K562 (cell line): ENCODE measurements around the gene IL23A. TPM values are rescaled to one million over a fixed set of nuclear protein-coding genes. Genes with fewer than 3 reads are reported as not detected.

Source experiments
- ATAC-seq: fragments of 200-7000 bp; cut with Tn5 transposase; 3 replicates; pipeline ENCODE4 v1.9.1; 2020; ENCODE audit warnings: moderate library complexity
- BruUV-seq: library from RNA; stranded (reverse); fragments of 400-500 nt; replicated peaks from 2 replicates; lab custom pipeline; 2021; lab: Mats Ljungman, UMichigan
- CTCF ChIA-PET: fragments of 300-600 bp; formaldehyde crosslinking; extraction: SDS; loops from one replicate; lab custom pipeline; 2021; ENCODE audit warnings: low intra/inter-chr PET ratio; lab: Yijun Ruan, JAX
- POLR2A ChIA-PET: fragments of 300-600, 350-650 bp; sonication (Branson Sonifier 250); formaldehyde crosslinking; extraction: SDS; loops from one replicate; lab custom pipeline; 2021; ENCODE audit warnings: antibody characterized with exemption, inconsistent platforms; lab: Yijun Ruan, JAX
- DNase-seq, 4 experiments: peaks; one replicate each; pipeline versions ENCODE4 v3.0.0 to v3.0.0-alpha.2; 2011 to 2018; ENCODE audit warnings: low spot score in 3 of 4, mixed read lengths in 3 of 4; ENCODE audit errors: extremely low read depth in 1 of 4
- FAIRE-seq: peaks from 2 replicates; lab custom pipeline; 2011; peaks lifted over from hg19 to GRCh38; lab: Jason Lieb, UNC
- H2AFZ ChIP-seq: 2 replicates; pipeline ENCODE4 v1.6.0; 2011; ENCODE audit warnings: low read depth, low read length, control low read depth, inconsistent platforms
- H3K27ac ChIP-seq: fragments of 200-600 bp; 3 replicates; pipeline ENCODE4 v1.8.0; 2011; ENCODE audit warnings: low read depth, mild to moderate bottlenecking, control low read depth, inconsistent platforms, low read length, moderate library complexity, mixed read lengths; ENCODE audit errors: extremely low read depth
- H3K27me3 ChIP-seq, 2 experiments: fragments of 300-600 bp in 1 of 2; 2 replicates in 1 of 2; 3 replicates in 1 of 2; pipeline versions ENCODE4 v1.6.0 to v1.8.0; 2011; ENCODE audit warnings: inconsistent platforms in 2 of 2, low read length in 2 of 2, mild to moderate bottlenecking in 1 of 2, mixed read lengths in 1 of 2, moderate library complexity in 1 of 2; ENCODE audit not compliant: control insufficient read depth in 2 of 2, insufficient read depth in 2 of 2
- H3K36me3 ChIP-seq: fragments of 300-600 bp; 3 replicates; pipeline ENCODE4 v1.8.0; 2011; ENCODE audit warnings: mild to moderate bottlenecking, low read length, inconsistent platforms; ENCODE audit not compliant: control insufficient read depth, insufficient read depth
- H3K4me1 ChIP-seq, 2 experiments: fragments of 200-600 bp in 1 of 2; replicated peaks in 1 of 2; 2 replicates in 1 of 2; 3 replicates in 1 of 2; pipeline versions ENCODE4 v1.5.1 to v1.8.0; 2011; ENCODE audit warnings: inconsistent platforms in 2 of 2, low read length in 2 of 2, mild to moderate bottlenecking in 1 of 2, mixed read lengths in 1 of 2, moderate library complexity in 1 of 2; ENCODE audit not compliant: control insufficient read depth in 2 of 2, insufficient read depth in 2 of 2
- H3K4me2 ChIP-seq: 2 replicates; pipeline ENCODE4 v1.6.1; 2011; ENCODE audit warnings: low read length, control low read depth, inconsistent platforms, mixed read lengths; ENCODE audit not compliant: insufficient read depth
- H3K4me3 ChIP-seq: fragments of 200-600 bp; sonication (generic), shearing (Covaris generic); 2 replicates; pipeline ENCODE4 v1.5.1; 2016; ENCODE audit warnings: control low read depth, inconsistent platforms
- H3K79me2 ChIP-seq: fragments of 200-600 bp; 3 replicates; pipeline ENCODE4 v1.8.0; 2011; ENCODE audit warnings: low read length, inconsistent platforms; ENCODE audit not compliant: control insufficient read depth, insufficient read depth
- H3K9ac ChIP-seq, 2 experiments: 2 replicates each; pipeline versions ENCODE4 v1.6.0 to v1.6.1; 2011; ENCODE audit warnings: low read depth in 2 of 2, low read length in 2 of 2, control low read depth in 1 of 2, inconsistent platforms in 1 of 2, mild to moderate bottlenecking in 1 of 2, mixed read lengths in 1 of 2; ENCODE audit not compliant: insufficient read depth in 1 of 2
- H3K9me1 ChIP-seq: one replicate; pipeline ENCODE4 v1.6.0; 2011; ENCODE audit warnings: inconsistent platforms, mild to moderate bottlenecking, low read length, moderate library complexity; ENCODE audit not compliant: control insufficient read depth, insufficient read depth
- H3K9me3 ChIP-seq: replicated peaks from 2 replicates; pipeline ENCODE4 v1.5.1; 2011; ENCODE audit warnings: low read depth, low read length, inconsistent platforms; ENCODE audit not compliant: control insufficient read depth, insufficient read depth
- H4K20me1 ChIP-seq: replicated peaks from 2 replicates; pipeline ENCODE4 v1.6.1; 2011; ENCODE audit warnings: low read length, inconsistent platforms, mixed read lengths; ENCODE audit not compliant: control insufficient read depth, insufficient read depth
- ARID2 ChIP-seq: fragments of 450-650 bp; IDR thresholded peaks from 2 replicates; pipeline ENCODE4 v1.6.1; 2017; ENCODE audit warnings: antibody characterized with exemption, mild to moderate bottlenecking
- ZBTB8A ChIP-seq: fragments of 450-650 bp; IDR thresholded peaks from 2 replicates; pipeline ENCODE4 v1.6.1; 2018; ENCODE audit warnings: mild to moderate bottlenecking, moderate library complexity; ENCODE audit not compliant: partially characterized antibody
- ZNF263 ChIP-seq: sonication (generic); formaldehyde crosslinking; IDR thresholded peaks from 2 replicates; pipeline ENCODE4 v1.8.0; 2022; ENCODE audit warnings: mild to moderate bottlenecking, missing genetic modification reagents, borderline replicate concordance
- WGBS: fragments of 100-300 bp; shearing (Covaris generic); methylation state at CpG from one replicate; pipeline ENCODE4 v1.1.6; 2016; ENCODE audit warnings: low coverage, mixed read lengths; ENCODE audit not compliant: insufficient coverage; ENCODE audit errors: missing lambda C conversion rate; 5-methylcytosine and 5-hydroxymethylcytosine counted together
- in situ Hi-C: fragments of 300-500 bp; cut with MboI; formaldehyde crosslinking; loops from 4 replicates; pipeline ENCODE4 v1.15.0; 2018; ENCODE audit warnings: inconsistent platforms, mixed read lengths
- intact Hi-C: fragments of 100-400 bp; cut with micrococcal nuclease; formaldehyde crosslinking; loops from 2 replicates; pipeline ENCODE4 v1.14.2; 2022
- polyA plus RNA-seq, 8 experiments: library from polyadenylated mRNA; depleted of rRNA in 4 of 8; stranded (reverse) in 5 of 8; unstranded in 3 of 8; fragments of >200 nt; fragmentation: Nextera tagmentation in 2 of 8; fragmentation: Illumina TruSeq in 1 of 8; extraction: Ambion mirVana in 2 of 8; extraction: Trizol in 1 of 8; gene quantifications; 2 replicates each; pipeline versions ENCODE4 v1.2.1 to v1.2.3, GENCODE V29; 2011 to 2014; ENCODE audit warnings: inconsistent platforms in 1 of 8, missing spikeins in 1 of 8
- total RNA-seq, 7 experiments: library from RNA; depleted of rRNA in 6 of 7; stranded (reverse); fragments of >200 nt in 6 of 7; fragmentation: Illumina TruSeq in 2 of 7; extraction: Trizol in 2 of 7; gene quantifications; 2 replicates each; pipeline versions ENCODE4 v1.2.1 to v1.2.3, GENCODE V29; 2011 to 2021; ENCODE audit warnings: low replicate concordance in 1 of 7
- TF ChIP-seq, protein P1 (sequence below): fragments of 250-450 bp; sonication (Bioruptor Pico); IDR thresholded peaks from 2 replicates; pipeline ENCODE4 v1.6.1; 2021; ENCODE audit warnings: mild to moderate bottlenecking
- TF ChIP-seq, protein P2 (sequence below): sonication (generic); formaldehyde crosslinking; IDR thresholded peaks from 2 replicates; pipeline ENCODE4 v1.5.0; 2020; ENCODE audit warnings: missing genetic modification reagents
- TF ChIP-seq, protein P3 (sequence below): fragments of 450-650 bp; IDR thresholded peaks from 2 replicates; pipeline ENCODE4 v1.6.1; 2017; ENCODE audit warnings: mild to moderate bottlenecking, moderate library complexity
- TF ChIP-seq, protein P4 (sequence below): sonication (generic); formaldehyde crosslinking; IDR thresholded peaks from 2 replicates; pipeline ENCODE4 v1.8.0; 2022; ENCODE audit warnings: mild to moderate bottlenecking, low read depth, missing genetic modification reagents
- TF ChIP-seq, protein P5 (sequence below): fragments of 450-650 bp; formaldehyde crosslinking; IDR thresholded peaks from 2 replicates; pipeline ENCODE4 v1.4.0; 2022; ENCODE audit warnings: mild to moderate bottlenecking, moderate library complexity
- TF ChIP-seq, protein P6 (sequence below): fragments of 200-800 bp; sonication (Bioruptor generic); IDR thresholded peaks from 2 replicates; pipeline ENCODE4 v1.6.1; 2016; ENCODE audit warnings: missing genetic modification characterization, missing compliant biosample characterization

IL23A gene
- total and polyA plus RNA-seq, 9 of the 15 experiments (the other 6 are each of a cell fraction or from before 2014, with no cell fraction given) = 4.4 to 37.2 (median 9.6) TPM

DNA sequence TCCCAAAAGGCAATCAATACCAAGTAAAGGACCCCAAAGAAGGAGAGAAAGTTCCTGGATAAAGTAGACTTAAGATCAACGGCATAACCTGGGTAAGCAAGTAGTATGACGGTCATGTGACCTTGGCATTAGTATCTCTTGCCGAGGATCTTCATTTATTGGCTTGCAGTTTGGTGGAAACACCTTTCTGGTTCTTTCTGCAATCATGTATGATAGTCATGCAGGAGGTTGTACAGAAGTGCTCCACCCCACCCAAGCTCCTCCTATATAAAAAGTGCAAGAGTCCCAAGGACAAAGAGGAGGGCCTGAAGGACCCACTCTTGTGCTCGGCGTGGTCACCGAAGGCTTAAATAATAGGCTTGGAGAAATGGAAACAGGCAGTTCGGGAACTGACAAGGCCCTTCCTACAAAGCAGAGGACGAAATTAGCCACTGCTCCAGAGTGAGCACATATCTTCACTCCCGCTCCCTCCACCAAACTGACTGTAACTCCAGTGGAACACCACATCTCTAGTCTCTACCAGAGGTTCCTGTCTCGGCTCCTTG lies 39.3 kb upstream of the IL23A start:
- H3K36me3 ChIP-seq = peaks cover 52% of the 10 kb centered on the region
- peak overlapping the region; percentile 64 for H3K4me3 ChIP-seq
- intact Hi-C loops (no loop called here), in situ Hi-C loops (no loop called here)
- FAIRE-seq = peak; percentile 42
- TSS peak; percentile 51 for BruUV-seq
- no peaks in the 10 kb centered on the region for H3K27me3 ChIP-seq
- peak overlapping the region; percentile 98 for H3K27ac ChIP-seq
- POLR2A ChIA-PET = interaction anchor here (0.6 to 3.2 kb wide), 10 partner anchors 9 to 160 kb away, joined by 3 to 18 read pairs (median 3); partner anchors contain the start of gene RNF41
- ATAC-seq = peak; percentile 2; the same call in 2 of the 3 replicates
- H3K9ac ChIP-seq = peak overlapping the region; percentile 87 to 93
- H2AFZ ChIP-seq = peak overlapping the region; percentile 71
- H3K4me2 ChIP-seq = peak overlapping the region; percentile 80
- 1% methylated on average over 10 of the region's 10 CpGs for WGBS
- no peaks in the 10 kb centered on the region; the same call in 1 of the 2 replicates for H4K20me1 ChIP-seq
- peak; percentile 27 to 58 (median 35) for DNase-seq
- H3K4me1 ChIP-seq = peaks cover 22 to 42% of the 10 kb centered on the region in 2 experiments
- H3K9me3 ChIP-seq = no peaks in the 10 kb centered on the region
- CTCF ChIA-PET = no interaction called here
- peaks cover 60% of the 10 kb centered on the region for H3K79me2 ChIP-seq
- no peaks in the 10 kb centered on the region for H3K9me1 ChIP-seq
- TF ChIP-seq ARID2 = no peak
- TF ChIP-seq, protein P1, sequence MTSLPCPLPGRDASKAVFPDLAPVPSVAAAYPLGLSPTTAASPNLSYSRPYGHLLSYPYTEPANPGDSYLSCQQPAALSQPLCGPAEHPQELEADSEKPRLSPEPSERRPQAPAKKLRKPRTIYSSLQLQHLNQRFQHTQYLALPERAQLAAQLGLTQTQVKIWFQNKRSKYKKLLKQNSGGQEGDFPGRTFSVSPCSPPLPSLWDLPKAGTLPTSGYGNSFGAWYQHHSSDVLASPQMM = no peak
- TF ChIP-seq, protein P2, sequence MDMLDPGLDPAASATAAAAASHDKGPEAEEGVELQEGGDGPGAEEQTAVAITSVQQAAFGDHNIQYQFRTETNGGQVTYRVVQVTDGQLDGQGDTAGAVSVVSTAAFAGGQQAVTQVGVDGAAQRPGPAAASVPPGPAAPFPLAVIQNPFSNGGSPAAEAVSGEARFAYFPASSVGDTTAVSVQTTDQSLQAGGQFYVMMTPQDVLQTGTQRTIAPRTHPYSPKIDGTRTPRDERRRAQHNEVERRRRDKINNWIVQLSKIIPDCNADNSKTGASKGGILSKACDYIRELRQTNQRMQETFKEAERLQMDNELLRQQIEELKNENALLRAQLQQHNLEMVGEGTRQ (CRISPR knock-in tag) = peak; percentile 61
- TF ChIP-seq, protein P3, sequence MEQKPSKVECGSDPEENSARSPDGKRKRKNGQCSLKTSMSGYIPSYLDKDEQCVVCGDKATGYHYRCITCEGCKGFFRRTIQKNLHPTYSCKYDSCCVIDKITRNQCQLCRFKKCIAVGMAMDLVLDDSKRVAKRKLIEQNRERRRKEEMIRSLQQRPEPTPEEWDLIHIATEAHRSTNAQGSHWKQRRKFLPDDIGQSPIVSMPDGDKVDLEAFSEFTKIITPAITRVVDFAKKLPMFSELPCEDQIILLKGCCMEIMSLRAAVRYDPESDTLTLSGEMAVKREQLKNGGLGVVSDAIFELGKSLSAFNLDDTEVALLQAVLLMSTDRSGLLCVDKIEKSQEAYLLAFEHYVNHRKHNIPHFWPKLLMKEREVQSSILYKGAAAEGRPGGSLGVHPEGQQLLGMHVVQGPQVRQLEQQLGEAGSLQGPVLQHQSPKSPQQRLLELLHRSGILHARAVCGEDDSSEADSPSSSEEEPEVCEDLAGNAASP = no peak
- TF ChIP-seq, protein P4, sequence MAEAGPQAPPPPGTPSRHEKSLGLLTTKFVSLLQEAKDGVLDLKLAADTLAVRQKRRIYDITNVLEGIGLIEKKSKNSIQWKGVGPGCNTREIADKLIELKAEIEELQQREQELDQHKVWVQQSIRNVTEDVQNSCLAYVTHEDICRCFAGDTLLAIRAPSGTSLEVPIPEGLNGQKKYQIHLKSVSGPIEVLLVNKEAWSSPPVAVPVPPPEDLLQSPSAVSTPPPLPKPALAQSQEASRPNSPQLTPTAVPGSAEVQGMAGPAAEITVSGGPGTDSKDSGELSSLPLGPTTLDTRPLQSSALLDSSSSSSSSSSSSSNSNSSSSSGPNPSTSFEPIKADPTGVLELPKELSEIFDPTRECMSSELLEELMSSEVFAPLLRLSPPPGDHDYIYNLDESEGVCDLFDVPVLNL (CRISPR knock-in tag) = no peak
- no peak for TF ChIP-seq ZBTB8A
- TF ChIP-seq ZNF263 = peak; percentile 48; the same call in 1 of the 2 replicates
- TF ChIP-seq, protein P5, sequence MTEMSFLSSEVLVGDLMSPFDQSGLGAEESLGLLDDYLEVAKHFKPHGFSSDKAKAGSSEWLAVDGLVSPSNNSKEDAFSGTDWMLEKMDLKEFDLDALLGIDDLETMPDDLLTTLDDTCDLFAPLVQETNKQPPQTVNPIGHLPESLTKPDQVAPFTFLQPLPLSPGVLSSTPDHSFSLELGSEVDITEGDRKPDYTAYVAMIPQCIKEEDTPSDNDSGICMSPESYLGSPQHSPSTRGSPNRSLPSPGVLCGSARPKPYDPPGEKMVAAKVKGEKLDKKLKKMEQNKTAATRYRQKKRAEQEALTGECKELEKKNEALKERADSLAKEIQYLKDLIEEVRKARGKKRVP (CRISPR knock-in tag) = no peak
- TF ChIP-seq, protein P6, sequence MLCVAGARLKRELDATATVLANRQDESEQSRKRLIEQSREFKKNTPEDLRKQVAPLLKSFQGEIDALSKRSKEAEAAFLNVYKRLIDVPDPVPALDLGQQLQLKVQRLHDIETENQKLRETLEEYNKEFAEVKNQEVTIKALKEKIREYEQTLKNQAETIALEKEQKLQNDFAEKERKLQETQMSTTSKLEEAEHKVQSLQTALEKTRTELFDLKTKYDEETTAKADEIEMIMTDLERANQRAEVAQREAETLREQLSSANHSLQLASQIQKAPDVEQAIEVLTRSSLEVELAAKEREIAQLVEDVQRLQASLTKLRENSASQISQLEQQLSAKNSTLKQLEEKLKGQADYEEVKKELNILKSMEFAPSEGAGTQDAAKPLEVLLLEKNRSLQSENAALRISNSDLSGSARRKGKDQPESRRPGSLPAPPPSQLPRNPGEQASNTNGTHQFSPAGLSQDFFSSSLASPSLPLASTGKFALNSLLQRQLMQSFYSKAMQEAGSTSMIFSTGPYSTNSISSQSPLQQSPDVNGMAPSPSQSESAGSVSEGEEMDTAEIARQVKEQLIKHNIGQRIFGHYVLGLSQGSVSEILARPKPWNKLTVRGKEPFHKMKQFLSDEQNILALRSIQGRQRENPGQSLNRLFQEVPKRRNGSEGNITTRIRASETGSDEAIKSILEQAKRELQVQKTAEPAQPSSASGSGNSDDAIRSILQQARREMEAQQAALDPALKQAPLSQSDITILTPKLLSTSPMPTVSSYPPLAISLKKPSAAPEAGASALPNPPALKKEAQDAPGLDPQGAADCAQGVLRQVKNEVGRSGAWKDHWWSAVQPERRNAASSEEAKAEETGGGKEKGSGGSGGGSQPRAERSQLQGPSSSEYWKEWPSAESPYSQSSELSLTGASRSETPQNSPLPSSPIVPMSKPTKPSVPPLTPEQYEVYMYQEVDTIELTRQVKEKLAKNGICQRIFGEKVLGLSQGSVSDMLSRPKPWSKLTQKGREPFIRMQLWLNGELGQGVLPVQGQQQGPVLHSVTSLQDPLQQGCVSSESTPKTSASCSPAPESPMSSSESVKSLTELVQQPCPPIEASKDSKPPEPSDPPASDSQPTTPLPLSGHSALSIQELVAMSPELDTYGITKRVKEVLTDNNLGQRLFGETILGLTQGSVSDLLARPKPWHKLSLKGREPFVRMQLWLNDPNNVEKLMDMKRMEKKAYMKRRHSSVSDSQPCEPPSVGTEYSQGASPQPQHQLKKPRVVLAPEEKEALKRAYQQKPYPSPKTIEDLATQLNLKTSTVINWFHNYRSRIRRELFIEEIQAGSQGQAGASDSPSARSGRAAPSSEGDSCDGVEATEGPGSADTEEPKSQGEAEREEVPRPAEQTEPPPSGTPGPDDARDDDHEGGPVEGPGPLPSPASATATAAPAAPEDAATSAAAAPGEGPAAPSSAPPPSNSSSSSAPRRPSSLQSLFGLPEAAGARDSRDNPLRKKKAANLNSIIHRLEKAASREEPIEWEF (CRISPR knock-in tag) = 0 out of 2 replicates have a peak, but pooled peaks have one; percentile 42
